Activated CD4-positive, CD25-positive, alpha-beta regulatory T cell treated with anti-CD3 and anti-CD28 coated beads, Interleukin-2, amount 50 U/mL, for 24 hours (primary cell): Measurements from ENCODE around the gene TNFSF15.
A peak's percentile ranks its signal among the peaks of the same experiment; 100 is the strongest.

ENCODE experiments used
- ATAC-seq, 2 donors: fragments of 150-1000 bp; cut with Tn5 transposase; one replicate each; pipeline ENCODE4 v1.10.0; 2021; ENCODE audit warnings: mild to moderate bottlenecking in 1 of 2, moderate library complexity in 1 of 2

Gene TNFSF15

DNA sequence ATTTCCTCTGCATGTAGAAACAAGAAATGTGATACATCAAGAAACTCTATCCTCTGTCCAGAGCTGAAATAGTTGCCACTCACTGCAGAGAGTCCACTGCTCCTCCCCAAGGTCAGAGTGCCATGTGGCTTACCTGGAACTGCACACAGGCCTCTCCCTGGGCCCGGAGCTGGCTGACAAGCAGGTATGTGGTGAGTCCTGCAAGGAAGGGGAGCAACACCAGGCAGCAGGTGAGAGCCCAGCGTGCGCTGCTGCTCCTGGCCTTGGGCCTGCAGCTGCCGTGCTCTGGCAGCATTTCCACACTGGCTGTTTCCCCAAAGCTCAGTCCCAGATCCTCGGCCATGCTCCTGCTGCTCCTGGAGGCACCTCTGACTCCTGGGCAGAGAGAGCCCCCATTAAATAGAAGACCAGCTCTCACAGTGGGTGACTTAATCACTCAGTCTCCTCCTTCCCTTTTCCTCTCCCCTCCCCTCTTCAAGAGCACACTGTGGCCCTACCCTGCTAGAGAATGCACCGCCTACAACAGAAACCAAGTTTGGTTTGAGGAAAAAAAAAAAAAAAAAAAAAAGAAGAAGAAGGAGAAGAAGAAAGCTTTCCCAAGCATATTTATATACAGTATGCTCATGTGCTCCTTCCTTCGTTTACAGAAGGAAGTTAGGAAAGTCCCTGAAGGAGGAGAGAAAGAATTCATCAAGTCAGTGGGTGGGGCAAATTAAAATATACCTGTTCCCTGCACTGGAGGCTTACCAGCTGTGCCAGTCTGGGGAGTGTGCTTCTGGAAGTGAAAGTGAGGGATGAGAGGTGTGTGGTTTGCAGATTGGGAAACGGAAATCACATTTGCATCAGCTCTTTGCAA is at the start of gene TNFSF15:
TSS of gene TNFSF15 (minus strand) at position 370 of the 856 bp plus-strand sequence. CDS start at position 343, 27 bp downstream.
- ATAC-seq = peak in 1 of 2 donors; percentile 41

- no peak for ATAC-seq
Observed at GRCh38 chr9:114855488-114855887, 49.6 kb upstream of the TNFSF15 start.

- ATAC-seq = no peak
Observed at GRCh38 chr9:114854736-114855355, 49.0 kb upstream of the TNFSF15 start.

DNA sequence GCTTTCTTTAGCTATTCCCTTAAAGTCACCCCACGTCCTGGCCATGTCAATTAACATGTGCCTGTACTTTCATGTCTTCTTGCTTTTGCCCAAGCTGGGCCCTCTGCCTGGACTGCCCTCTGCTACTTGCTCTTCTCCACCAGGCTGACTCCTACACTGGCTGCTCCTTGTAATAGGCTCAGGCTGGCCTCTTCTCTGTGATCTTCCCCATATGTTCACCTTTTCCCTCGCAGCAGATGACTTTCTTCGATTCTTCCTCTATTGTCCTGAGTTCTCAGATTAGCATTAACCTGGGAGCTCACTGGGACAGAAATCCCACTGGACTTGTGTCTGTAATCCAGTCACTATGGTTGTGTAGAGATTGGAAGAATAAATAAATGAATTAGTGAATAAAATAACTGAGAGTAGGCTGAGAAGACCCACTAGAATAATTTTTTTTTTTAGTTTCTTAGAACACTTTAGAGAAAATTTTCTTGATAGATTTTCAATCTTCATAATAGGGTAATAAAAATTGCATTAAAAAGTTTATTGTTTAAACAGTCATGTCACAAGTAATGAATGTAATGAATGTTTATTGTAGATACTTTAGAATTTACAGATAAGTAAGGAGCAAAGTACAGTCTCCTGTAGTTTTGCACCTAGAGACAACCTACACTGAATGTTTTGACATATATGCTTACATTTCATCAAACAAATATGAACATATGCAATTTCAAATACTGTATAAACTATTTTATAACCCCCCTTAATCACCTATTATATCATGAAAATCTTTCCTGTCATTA is 47.4 kb upstream of the TNFSF15 start:
- no peak for ATAC-seq

GRCh38 chr9:114852050-114852594 is 46.3 kb upstream of the TNFSF15 start:
- no peak for ATAC-seq

- ATAC-seq = no peak
Observed at GRCh38 chr9:114851306-114851705, 45.5 kb upstream of the TNFSF15 start.

DNA sequence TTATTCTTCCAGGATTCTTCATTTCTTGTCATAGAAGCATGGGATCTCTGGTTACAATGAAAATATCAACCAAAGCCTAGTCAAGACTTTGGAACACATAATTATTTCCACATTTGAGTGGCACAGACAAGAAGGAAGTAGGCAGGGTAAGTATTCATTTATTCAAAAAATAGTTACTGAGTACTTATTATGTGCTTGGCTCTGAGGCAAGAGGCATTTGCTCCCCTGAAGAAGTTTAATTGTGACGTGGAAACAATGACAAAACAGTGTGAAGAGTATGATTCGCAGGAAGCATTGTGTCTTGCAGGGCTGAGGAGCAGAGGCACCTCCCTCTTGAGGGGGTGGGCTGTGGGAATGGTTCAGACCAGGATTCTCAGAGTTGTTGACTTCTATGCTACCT is 45.0 kb upstream of the TNFSF15 start:
- peak in 1 of 2 donors; percentile 24 for ATAC-seq

GRCh38 chr9:114849450-114849849 is 43.6 kb upstream of the TNFSF15 start:
- ATAC-seq = no peak

DNA sequence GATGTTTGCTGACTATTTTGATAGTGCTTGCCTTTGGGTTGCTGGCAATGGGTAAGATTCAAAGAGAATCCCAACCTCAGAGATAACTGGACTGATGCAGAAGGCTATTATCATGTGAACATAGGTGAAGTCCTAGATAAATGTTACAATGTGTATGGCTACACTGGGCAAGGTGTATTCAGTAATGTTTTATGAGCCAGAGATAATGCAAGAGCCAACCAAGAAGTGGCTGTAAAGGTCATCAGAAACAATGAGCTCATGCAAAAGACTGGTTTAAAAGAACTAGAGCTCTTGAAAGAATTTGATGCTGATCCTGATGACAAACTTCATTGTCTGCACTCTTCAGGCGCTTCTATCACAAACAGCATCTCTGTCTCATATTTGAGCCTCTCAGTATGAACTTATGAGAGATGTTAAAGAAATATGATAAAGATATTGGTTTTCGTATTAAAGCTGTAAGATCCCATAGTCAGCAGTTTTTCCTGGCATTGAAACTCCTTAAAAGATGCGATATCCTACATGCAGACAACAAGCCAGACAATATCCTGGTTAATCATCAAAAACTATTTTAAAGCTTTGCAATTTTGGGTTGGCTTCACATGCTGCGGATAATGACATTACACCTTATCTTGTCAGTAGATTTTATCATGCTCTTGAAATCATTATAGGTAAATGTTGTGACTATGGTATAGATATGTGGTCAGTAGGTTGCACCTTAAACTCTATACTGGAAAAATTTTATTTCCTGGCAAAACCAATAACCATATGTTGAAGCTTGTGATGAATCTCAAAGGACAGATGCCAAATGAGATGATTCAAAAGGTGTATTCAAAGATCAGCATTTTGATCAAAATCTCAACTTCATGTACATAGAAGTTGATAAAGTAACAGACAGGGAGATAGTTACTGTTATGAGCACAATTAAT is 41.9 kb upstream of the TNFSF15 start:
- ATAC-seq = no peak

DNA sequence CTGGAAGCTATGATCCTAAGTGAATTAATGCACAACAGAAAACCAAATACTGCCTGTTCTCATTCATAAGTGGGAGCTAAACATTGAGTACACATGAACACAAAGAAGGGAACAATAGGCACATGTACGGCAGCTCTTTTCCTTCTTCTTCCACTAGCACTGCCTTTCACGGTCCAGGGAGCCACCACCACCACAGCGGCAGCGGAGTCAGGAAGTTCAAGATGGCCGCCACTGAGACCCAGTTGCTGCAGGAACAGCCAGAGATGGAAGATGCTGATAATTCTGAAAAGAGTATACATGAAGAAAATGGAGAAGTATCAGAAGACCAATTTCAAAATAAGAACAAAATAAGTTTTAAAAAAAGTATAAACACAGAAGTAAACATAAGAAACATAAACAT is 39.5 kb upstream of the TNFSF15 start:
- ATAC-seq = no peak

DNA sequence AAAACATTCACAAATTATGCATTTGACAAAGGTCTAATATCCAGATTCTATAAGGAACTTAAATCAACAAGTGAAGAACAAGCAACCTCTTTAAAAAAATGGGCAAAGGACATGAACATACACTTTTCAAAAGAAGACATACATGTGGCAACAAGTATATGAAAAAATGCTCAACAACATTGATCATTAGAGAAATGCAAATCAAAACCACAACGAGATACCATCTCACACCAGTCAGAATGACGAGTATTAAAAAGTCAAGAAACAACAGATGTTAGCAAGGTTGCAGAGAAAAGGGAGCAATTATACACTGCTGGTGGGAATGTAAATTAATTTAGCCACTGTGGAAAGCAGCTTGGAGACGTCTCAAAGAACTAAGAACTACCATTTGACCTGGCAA is 38.9 kb upstream of the TNFSF15 start:
- ATAC-seq = no peak

GRCh38 chr9:114837923-114838322 is 32.1 kb upstream of the TNFSF15 start:
- ATAC-seq = no peak

DNA sequence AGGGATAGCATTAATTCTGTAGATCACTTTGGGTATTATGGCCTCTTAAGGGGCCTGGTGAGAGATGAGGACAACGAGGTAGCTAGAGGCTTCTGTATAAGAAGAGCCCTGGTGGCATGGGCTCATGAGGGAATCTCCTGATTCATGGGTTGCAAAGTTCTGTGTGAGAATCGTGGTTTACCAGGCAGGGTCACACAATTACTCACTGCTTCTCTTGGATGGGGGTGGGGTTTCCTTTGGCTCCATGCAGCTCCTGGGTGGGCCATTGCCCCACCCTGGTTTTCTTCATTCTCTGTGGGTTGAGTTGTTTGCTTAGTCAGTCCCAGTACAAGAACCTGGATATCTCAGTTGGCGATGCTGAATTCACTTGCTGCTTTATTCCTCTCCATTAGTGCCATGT is 30.9 kb upstream of the TNFSF15 start:
- ATAC-seq = no peak

DNA sequence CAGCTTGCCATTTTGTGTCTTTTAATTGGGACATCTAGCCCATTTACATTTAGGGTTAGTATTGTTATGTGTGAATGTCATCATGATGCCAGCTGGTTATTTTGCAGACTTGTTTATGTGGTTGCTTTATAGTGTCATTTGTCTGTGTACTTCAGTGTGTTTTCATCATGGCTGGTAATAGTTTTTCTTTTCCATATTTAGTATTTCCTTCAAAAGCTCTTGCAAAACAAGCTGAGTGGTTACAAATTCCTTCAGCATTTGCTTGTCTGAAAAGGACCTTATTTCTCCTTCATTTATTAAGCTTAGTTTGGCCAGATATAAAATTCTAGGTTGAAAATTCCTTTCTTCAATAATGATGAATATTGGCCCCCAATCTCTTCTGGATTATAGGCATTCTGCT is 28.5 kb upstream of the TNFSF15 start:
- ATAC-seq = no peak

DNA sequence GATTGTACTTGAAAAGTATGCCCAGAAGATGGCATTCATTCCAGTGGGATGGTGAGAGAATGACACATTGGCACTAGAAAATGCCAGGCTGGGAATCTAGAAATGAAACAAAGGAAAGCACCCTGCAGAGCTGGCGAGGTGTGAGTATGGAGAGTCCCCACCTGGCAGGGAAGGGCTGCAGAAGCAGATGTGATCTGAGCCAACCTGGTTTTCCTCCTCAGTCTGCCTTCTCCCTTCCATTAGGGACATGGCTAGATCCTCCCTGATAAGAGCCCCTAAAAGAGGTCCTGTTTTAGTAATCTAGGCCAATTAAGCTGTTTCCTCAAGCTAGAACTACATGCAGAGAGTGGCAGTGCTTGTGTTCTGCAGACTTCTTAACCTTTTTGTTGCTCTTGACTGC is 24.7 kb upstream of the TNFSF15 start:
- no peak for ATAC-seq

GRCh38 chr9:114829574-114830440 is 24.0 kb upstream of the TNFSF15 start:
- ATAC-seq = no peak

GRCh38 chr9:114828303-114828650 is 22.4 kb upstream of the TNFSF15 start:
- ATAC-seq = no peak

DNA sequence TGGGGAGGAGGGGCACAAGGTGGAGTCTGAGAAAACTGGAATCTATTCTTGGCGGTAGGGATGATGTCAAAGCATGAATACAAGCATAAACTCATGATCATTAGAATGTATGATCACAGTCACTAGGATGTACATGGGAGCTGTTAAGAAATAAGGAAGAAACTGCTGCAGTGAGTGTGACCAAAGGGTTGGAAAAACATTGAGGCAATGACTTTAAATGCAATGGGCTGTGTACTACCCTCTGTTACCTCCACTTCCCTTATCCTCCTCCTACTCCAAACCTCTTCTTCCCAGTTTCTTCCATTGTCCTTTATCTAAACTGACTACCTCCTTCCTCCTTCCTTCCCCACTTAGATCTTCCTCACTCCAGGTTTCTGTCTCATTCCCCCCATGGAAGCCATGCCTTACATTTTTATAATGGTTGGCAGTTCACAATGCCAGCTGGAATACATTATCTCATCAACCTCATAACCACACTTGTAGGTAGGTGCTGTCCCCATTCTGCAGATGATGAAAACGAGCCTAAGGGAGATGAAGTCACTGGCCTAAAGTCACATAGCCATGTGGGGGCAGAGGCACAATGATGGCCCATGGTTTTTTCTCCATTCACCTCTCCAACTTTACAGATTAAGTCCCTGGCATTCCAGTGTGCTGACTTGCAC is 21.9 kb upstream of the TNFSF15 start:
- ATAC-seq = peak; percentile 60 to 65

- ATAC-seq = no peak
Observed at GRCh38 chr9:114826431-114826830, 20.6 kb upstream of the TNFSF15 start.

DNA sequence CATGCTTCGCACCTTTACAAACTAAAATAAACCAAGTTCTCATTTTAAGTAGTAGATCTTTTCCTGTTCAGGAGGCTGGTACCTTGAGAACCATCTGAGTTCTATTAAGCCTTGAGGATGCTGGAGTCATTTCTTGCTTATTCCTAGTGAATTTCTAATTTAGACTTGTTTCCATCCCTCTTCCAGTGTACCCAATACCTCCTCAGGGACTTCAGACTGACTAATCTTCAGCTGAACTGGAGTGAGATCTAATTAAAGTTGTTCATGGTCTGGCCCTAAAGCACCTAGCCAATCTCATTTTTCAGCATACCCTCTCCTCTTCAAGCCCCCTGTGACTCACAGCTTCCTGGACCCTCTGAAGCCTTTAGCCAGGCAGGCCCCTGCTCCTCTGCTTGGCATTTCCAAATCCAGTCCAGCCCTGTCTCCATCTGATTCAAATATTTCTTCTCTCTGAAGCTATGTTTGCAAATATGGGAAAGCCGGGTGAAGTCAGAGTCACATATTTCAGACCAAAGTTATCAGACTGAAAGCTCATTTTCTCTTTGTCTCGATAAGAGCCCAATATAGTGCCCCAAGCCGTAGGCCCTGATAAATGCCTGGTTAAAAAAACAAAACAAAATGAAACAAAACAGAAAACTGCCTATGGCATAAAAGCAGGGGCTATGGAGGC is 19.4 kb upstream of the TNFSF15 start:
- ATAC-seq = no peak
